PFSK-1 (cell line): ENCODE data around the gene ATG14.

Experiments used
- FOXP2 ChIP-seq: optimal IDR thresholded peaks from 2 replicates; pipeline ENCODE3; 2011; ENCODE audit warnings: borderline replicate concordance, control low read depth, inconsistent platforms; ENCODE audit not compliant: insufficient read depth; ENCODE audit errors: extremely low read length, extremely low read depth
- POLR2AphosphoS5 ChIP-seq: IDR thresholded peaks from 2 replicates; pipeline ENCODE4 v1.6.1; 2012; ENCODE audit warnings: low read depth, mild to moderate bottlenecking, control low read depth, low read length, moderate library complexity
- REST ChIP-seq, 2 experiments: IDR thresholded peaks; 2 replicates each; pipeline versions ENCODE4 v1.6.1 to v1.8.0; 2011 to 2012; ENCODE audit warnings: low read depth in 2 of 2, low read length in 2 of 2, control low read depth in 1 of 2, inconsistent platforms in 1 of 2, mild to moderate bottlenecking in 1 of 2, moderate library complexity in 1 of 2; ENCODE audit not compliant: insufficient read depth in 1 of 2
- SIN3A ChIP-seq: IDR thresholded peaks from 2 replicates; pipeline ENCODE4 v1.6.1; 2012; ENCODE audit warnings: mild to moderate bottlenecking, low read length, moderate library complexity, borderline replicate concordance; ENCODE audit not compliant: insufficient read depth
- TAF1 ChIP-seq: IDR thresholded peaks from 2 replicates; pipeline ENCODE4 v1.6.1; 2012; ENCODE audit warnings: low read length, control low read depth, borderline replicate concordance; ENCODE audit not compliant: insufficient read depth

ATG14 gene

DNA sequence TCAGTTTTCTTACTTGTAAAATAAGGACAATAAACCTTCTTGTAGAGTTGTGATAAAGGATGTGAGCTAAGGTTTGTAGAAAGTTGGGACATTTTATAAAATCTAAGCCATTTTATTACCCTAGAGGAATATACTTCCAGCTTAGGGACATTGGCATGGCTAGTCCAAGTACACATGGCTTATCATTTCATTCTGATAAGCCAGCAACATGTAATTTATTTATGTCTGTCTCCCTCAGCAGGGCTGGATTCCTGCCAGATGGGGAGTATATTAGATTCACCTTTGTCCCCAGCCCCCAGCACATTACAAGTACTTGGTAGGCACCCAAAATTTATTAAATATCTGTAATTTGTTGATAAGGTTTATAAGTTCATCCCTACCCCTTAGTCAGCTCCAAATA is 6.3 kb upstream of the ATG14 start:
- TF ChIP-seq POLR2AphosphoS5 (no peak), SIN3A (no peak), FOXP2 (no peak), TAF1 (no peak), REST (IDR thresholded peaks at IDR 0.05; ENCODE audit: insufficient read depth in 1 of 2, low read depth in 2 of 2, low read length in 2 of 2) (no peak)

GRCh38 chr14:55416866-55417265 is 5.2 kb upstream of the ATG14 start:
- TF ChIP-seq REST (IDR thresholded peaks at IDR 0.05; ENCODE audit: insufficient read depth in 1 of 2, low read depth in 2 of 2, low read length in 2 of 2): no peak

DNA sequence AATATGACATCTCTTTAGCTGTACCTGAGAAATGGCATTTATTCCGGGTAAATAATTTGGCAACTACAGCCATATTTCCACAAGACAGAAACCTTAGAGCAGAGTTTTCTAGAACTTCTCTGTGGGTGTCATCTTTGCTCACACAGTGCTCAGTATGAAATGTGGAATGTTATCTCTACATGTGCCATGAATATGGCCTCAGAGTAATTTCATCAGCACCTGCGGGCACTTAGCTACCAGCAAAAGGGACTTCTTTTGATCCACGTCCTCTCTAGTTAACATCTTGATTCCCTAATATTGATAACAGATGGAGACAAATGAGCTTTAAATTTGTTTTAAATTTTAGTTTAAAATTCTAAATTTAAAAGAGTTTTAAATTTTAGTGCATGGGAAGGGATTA is 2.9 kb upstream of the ATG14 start:
- no peak for TF ChIP-seq TAF1
- no peak for TF ChIP-seq POLR2AphosphoS5
- TF ChIP-seq REST (IDR thresholded peaks at IDR 0.05; ENCODE audit: insufficient read depth in 1 of 2, low read depth in 2 of 2, low read length in 2 of 2): no peak
- no peak for TF ChIP-seq FOXP2
- TF ChIP-seq SIN3A: no peak

GRCh38 chr14:55412676-55413075 is 1.0 kb upstream of the ATG14 start:
- TF ChIP-seq POLR2AphosphoS5 (no peak), FOXP2 (no peak), REST (IDR thresholded peaks at IDR 0.05; ENCODE audit: insufficient read depth in 1 of 2, low read depth in 2 of 2, low read length in 2 of 2) (no peak), SIN3A (no peak), TAF1 (no peak)

DNA sequence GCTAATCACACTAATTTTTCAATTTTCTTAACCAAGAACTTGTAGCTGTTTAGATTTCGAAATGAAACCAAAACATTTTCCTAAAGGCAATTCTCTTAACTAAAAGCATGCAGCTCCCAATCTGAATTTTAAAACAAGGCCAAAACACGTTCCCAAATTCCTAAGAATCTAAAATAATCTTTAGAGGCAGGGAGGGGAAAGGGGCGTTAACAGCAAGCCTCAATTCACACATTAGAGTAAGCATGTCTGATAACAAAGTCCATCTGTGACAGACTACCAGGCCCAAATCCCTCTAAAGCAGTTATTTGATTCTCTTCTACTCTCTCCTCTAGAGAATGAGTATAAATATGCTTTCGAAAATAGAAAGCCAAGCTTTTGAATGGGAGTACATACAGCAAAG is 754 bp downstream of the ATG14 start:
- TF ChIP-seq FOXP2 (no peak), TAF1 (no peak), POLR2AphosphoS5 (no peak), REST (IDR thresholded peaks at IDR 0.05; ENCODE audit: insufficient read depth in 1 of 2, low read depth in 2 of 2, low read length in 2 of 2) (no peak), SIN3A (no peak)
